Prostate gland (tissue), 2 donors: ENCODE data around the gene AKAP13. TPM values are rescaled to one million over a fixed set of nuclear protein-coding genes. Genes with fewer than 3 reads are reported as not detected.
"Not testable (repeated sequence)": the region's sequence is repeated elsewhere in the genome, so short reads cannot be mapped to it uniquely, and the experiment has no call there.

Experiments
- DNase-seq: peaks from one replicate; pipeline ENCODE4 v3.0.0-alpha.2; 2019; ENCODE audit warnings: low spot score
- H3K27ac ChIP-seq, 2 donors: fragments of 200-600 bp; sonication (generic); 2 replicates each; pipeline ENCODE4 v1.5.1; 2017 to 2019
- H3K27me3 ChIP-seq: fragments of 200-600 bp; sonication (generic); replicated peaks from 2 replicates; pipeline ENCODE4 v1.5.1; 2019; ENCODE audit not compliant: insufficient read depth
- H3K36me3 ChIP-seq, 2 donors: fragments of 200-600 bp; sonication (generic); 1 replicate in 1 of 2; 2 replicates in 1 of 2; pipeline versions ENCODE4 v1.5.1 to v1.8.1; 2017 to 2019
- H3K4me1 ChIP-seq: fragments of 200-600 bp; sonication (generic); replicated peaks from 2 replicates; pipeline ENCODE4 v1.5.1; 2019
- H3K4me3 ChIP-seq, 2 donors: fragments of 200-600 bp; sonication (generic); 2 replicates each; pipeline ENCODE4 v1.5.1; 2017 to 2019
- H3K9me3 ChIP-seq: fragments of 200-600 bp; sonication (generic); 2 replicates; pipeline ENCODE4 v1.5.1; 2017
- CTCF ChIP-seq, 4 experiments: fragments of 200-600 bp in 2 of 4; fragments of 450-650 bp in 2 of 4; sonication (generic) in 2 of 4; IDR thresholded peaks; 1 replicate in 3 of 4; 2 replicates in 1 of 4; pipeline ENCODE4 v1.5.1; 2016 to 2019; ENCODE audit warnings: antibody characterized with exemption in 4 of 4, mild to moderate bottlenecking in 2 of 4, moderate library complexity in 2 of 4
- POLR2A ChIP-seq: fragments of 450-650 bp; IDR thresholded peaks from one replicate; pipeline ENCODE4 v1.6.1; 2016; ENCODE audit warnings: antibody characterized with exemption, mild to moderate bottlenecking
- POLR2AphosphoS5 ChIP-seq: sonication (generic); formaldehyde crosslinking; IDR thresholded peaks from one replicate; pipeline ENCODE4 v1.6.1; 2017; ENCODE audit warnings: antibody characterized with exemption
- WGBS: methylation state at CpG from one replicate; pipeline ENCODE4 v1.1.5; 2018; 5-methylcytosine and 5-hydroxymethylcytosine counted together
- intact Hi-C: fragments of 100-400 bp; cut with DNase I; formaldehyde crosslinking; loops from one replicate; pipeline ENCODE4 v1.14.2; 2022
- total RNA-seq, 2 donors: library from RNA; depleted of rRNA; stranded (reverse); fragments of >200 nt; gene quantifications; one replicate each; pipeline ENCODE4 v1.1.0, GENCODE V29; 2016

The AKAP13 gene
- total RNA-seq, 2 donors from 2014 or later, result 102 to 195 TPM

GRCh38 chr15:85340321-85340665 lies 40.1 kb upstream of the AKAP13 start:
- Histone ChIP-seq H3K9me3 (no peaks in the 10 kb centered on the region), H3K36me3 (no peaks in the 10 kb centered on the region), H3K27ac (no peak overlapping the region), H3K4me1 (no peaks in the 10 kb centered on the region), H3K27me3 (no peaks in the 10 kb centered on the region), H3K4me3 (no peak overlapping the region)
- intact Hi-C loops, result no loop called here
- WGBS, result 64% methylated on average over 1 of the region's 1 CpG
- DNase-seq, result no peak
- TF ChIP-seq POLR2A (no peak), POLR2AphosphoS5 (no peak), CTCF (IDR thresholded peaks at IDR 0.05) (no peak)

GRCh38 chr15:85340852-85341251 lies 39.6 kb upstream of the AKAP13 start:
- H3K9me3 ChIP-seq, result no peaks in the 10 kb centered on the region
- H3K4me3 ChIP-seq, result no peak overlapping the region
- no peaks in the 10 kb centered on the region for H3K4me1 ChIP-seq
- no peaks in the 10 kb centered on the region for H3K36me3 ChIP-seq
- intact Hi-C loops, result no loop called here
- H3K27me3 ChIP-seq, result no peaks in the 10 kb centered on the region
- TF ChIP-seq POLR2A (no peak), CTCF (IDR thresholded peaks at IDR 0.05) (no peak), POLR2AphosphoS5 (no peak)
- H3K27ac ChIP-seq, result no peak overlapping the region
- DNase-seq, result no peak

GRCh38 chr15:85342163-85342562 lies 38.2 kb upstream of the AKAP13 start:
- H3K4me1 ChIP-seq, H3K27me3 ChIP-seq, H3K27ac ChIP-seq, DNase-seq, H3K9me3 ChIP-seq, intact Hi-C loops, H3K4me3 ChIP-seq, H3K36me3 ChIP-seq: not testable (repeated sequence)
- WGBS, result 76% methylated on average over 6 of the region's 6 CpGs

- 11% methylated on average over 5 of the region's 5 CpGs for WGBS
- peak overlapping the region in 1 of 2 donors; percentile 30 for H3K27ac ChIP-seq
- H3K4me3 ChIP-seq, H3K27me3 ChIP-seq, H3K36me3 ChIP-seq, DNase-seq, H3K9me3 ChIP-seq, H3K4me1 ChIP-seq, intact Hi-C loops: not testable (repeated sequence)
- peak; percentile 40 for TF ChIP-seq POLR2AphosphoS5
These were observed 37.0 kb upstream of the AKAP13 start for GRCh38 chr15:85343443-85343842.

- H3K4me1 ChIP-seq, intact Hi-C loops, DNase-seq, H3K4me3 ChIP-seq, H3K36me3 ChIP-seq, H3K9me3 ChIP-seq, H3K27me3 ChIP-seq: not testable (repeated sequence)
- WGBS, result 86% methylated on average over 1 of the region's 1 CpG
- H3K27ac ChIP-seq, result peak overlapping the region in 1 of 2 donors; percentile 30
These were observed 36.2 kb upstream of the AKAP13 start for GRCh38 chr15:85344241-85344640.

GRCh38 chr15:85344653-85345114 lies 35.7 kb upstream of the AKAP13 start:
- DNase-seq, H3K36me3 ChIP-seq, intact Hi-C loops, H3K9me3 ChIP-seq, H3K4me3 ChIP-seq, H3K27ac ChIP-seq, H3K4me1 ChIP-seq, H3K27me3 ChIP-seq: not testable (repeated sequence)
- peak; percentile 46 for TF ChIP-seq POLR2AphosphoS5
- 41% methylated on average over 6 of the region's 6 CpGs for WGBS

- intact Hi-C loops, H3K4me1 ChIP-seq, H3K27ac ChIP-seq, H3K9me3 ChIP-seq, H3K36me3 ChIP-seq, H3K4me3 ChIP-seq, DNase-seq, H3K27me3 ChIP-seq: not testable (repeated sequence)
- WGBS, result 94% methylated on average over 4 of the region's 4 CpGs
These were observed 35.0 kb upstream of the AKAP13 start for GRCh38 chr15:85345196-85345918.

- DNase-seq, H3K36me3 ChIP-seq, H3K4me3 ChIP-seq, H3K27ac ChIP-seq, H3K9me3 ChIP-seq, intact Hi-C loops, H3K4me1 ChIP-seq, H3K27me3 ChIP-seq: not testable (repeated sequence)
- 100% methylated on average over 1 of the region's 1 CpG for WGBS
These were observed 33.8 kb upstream of the AKAP13 start for GRCh38 chr15:85346462-85347084.

- H3K27ac ChIP-seq, intact Hi-C loops, H3K36me3 ChIP-seq, H3K27me3 ChIP-seq, H3K4me3 ChIP-seq, H3K9me3 ChIP-seq, DNase-seq, H3K4me1 ChIP-seq: not testable (repeated sequence)
- 50% methylated on average over 5 of the region's 5 CpGs for WGBS
These were observed 32.9 kb upstream of the AKAP13 start for GRCh38 chr15:85347264-85348047.
